Measurements from ENCODE around the gene IL17C.

The IL17C gene

GRCh38 chr16:88645941-88646340, 7.6 kb downstream of the IL17C start:
- no peaks in the 10 kb centered on the region for H3K4me1 ChIP-seq
- no peaks in the 10 kb centered on the region for H3K36me3 ChIP-seq (ENCODE audit: control insufficient read depth, insufficient read depth, low read length)

GRCh38 chr16:88646345-88647034, 8.1 kb downstream of the IL17C start:
- no peak for TF ChIP-seq CTCF (IDR thresholded peaks at IDR 0.05)
- H3K4me1 ChIP-seq: peaks cover 4% of the 10 kb centered on the region
- no peaks in the 10 kb centered on the region for H3K27me3 ChIP-seq (ENCODE audit: control insufficient read depth, insufficient read depth, low read length)

More at GRCh38 chr16:88645941-88646340, 7.6 kb downstream of the IL17C start:
- Histone ChIP-seq H3K79me2 (no peaks in the 10 kb centered on the region), H3K4me2 (ENCODE audit: low read length) (no peak overlapping the region), H3K9ac (no peak overlapping the region), H3K27ac (no peak overlapping the region), H2AFZ (no peak overlapping the region), H3K4me3 (ENCODE audit: low read depth, low read length) (no peak overlapping the region), H3K9me3 (ENCODE audit: control insufficient read depth, low read length) (no peaks in the 10 kb centered on the region), H3K27me3 (ENCODE audit: control insufficient read depth, insufficient read depth, low read length) (no peaks in the 10 kb centered on the region)
- no peak for TF ChIP-seq CTCF (IDR thresholded peaks at IDR 0.05)

GRCh38 chr16:88647178-88648070, 9.1 kb downstream of the IL17C start:
- Histone ChIP-seq H3K36me3 (ENCODE audit: control insufficient read depth, insufficient read depth, low read length) (no peaks in the 10 kb centered on the region), H3K4me1 (peaks cover 6% of the 10 kb centered on the region), H2AFZ (no peak overlapping the region), H3K79me2 (no peaks in the 10 kb centered on the region), H3K27ac (no peak overlapping the region), H3K27me3 (ENCODE audit: control insufficient read depth, insufficient read depth, low read length) (no peaks in the 10 kb centered on the region), H3K4me3 (ENCODE audit: low read depth, low read length) (no peak overlapping the region), H3K9ac (no peak overlapping the region), H3K4me2 (ENCODE audit: low read length) (no peak overlapping the region), H3K9me3 (ENCODE audit: control insufficient read depth, low read length) (no peaks in the 10 kb centered on the region)
- no peak for TF ChIP-seq CTCF (IDR thresholded peaks at IDR 0.05)

More at GRCh38 chr16:88646345-88647034, 8.1 kb downstream of the IL17C start:
- H3K79me2 ChIP-seq: no peaks in the 10 kb centered on the region
- no peak overlapping the region for H2AFZ ChIP-seq
- no peak overlapping the region for H3K27ac ChIP-seq
- no peak overlapping the region for H3K4me3 ChIP-seq (ENCODE audit: low read depth, low read length)
- H3K4me2 ChIP-seq (ENCODE audit: low read length): no peak overlapping the region
- H3K9me3 ChIP-seq (ENCODE audit: control insufficient read depth, low read length): no peaks in the 10 kb centered on the region
- no peak overlapping the region for H3K9ac ChIP-seq
- no peaks in the 10 kb centered on the region for H3K36me3 ChIP-seq (ENCODE audit: control insufficient read depth, insufficient read depth, low read length)

- Histone ChIP-seq H3K4me2 (ENCODE audit: low read length) (no peak overlapping the region), H2AFZ (no peak overlapping the region), H3K27me3 (ENCODE audit: control insufficient read depth, insufficient read depth, low read length) (no peaks in the 10 kb centered on the region), H3K36me3 (ENCODE audit: control insufficient read depth, insufficient read depth, low read length) (no peaks in the 10 kb centered on the region), H3K9ac (no peak overlapping the region), H3K27ac (no peak overlapping the region), H3K4me1 (peaks cover 6% of the 10 kb centered on the region), H3K9me3 (ENCODE audit: control insufficient read depth, low read length) (no peaks in the 10 kb centered on the region), H3K4me3 (ENCODE audit: low read depth, low read length) (no peak overlapping the region), H3K79me2 (no peaks in the 10 kb centered on the region)
- TF ChIP-seq CTCF (IDR thresholded peaks at IDR 0.05): no peak
These were observed 11.0 kb downstream of the IL17C start for GRCh38 chr16:88649195-88649923.

Measured in parathyroid adenoma (tissue), 2 donors.